B cell (primary cell): ENCODE data around the gene BEND7. TPM values are rescaled to one million over a fixed set of nuclear protein-coding genes. Genes with fewer than 3 reads are reported as not detected.

Source experiments
- ATAC-seq: fragments of 200-7000 bp; cut with Tn5 transposase; one replicate; pipeline ENCODE4 v1.10.0; 2021; ENCODE audit warnings: low read depth, mild to moderate bottlenecking, moderate number of reproducible peaks, moderate library complexity
- CTCF ChIA-PET: fragments of 350-600 bp; sonication (Branson Sonifier 250); formaldehyde crosslinking; loops from one replicate; lab custom pipeline; 2021; ENCODE audit warnings: antibody characterized with exemption, inconsistent platforms; lab: Charles Lee
- POLR2A ChIA-PET: fragments of 350-600 bp; sonication (Branson Sonifier 250); formaldehyde crosslinking; loops from one replicate; lab custom pipeline; 2021; ENCODE audit warnings: antibody characterized with exemption; lab: Charles Lee
- DNase-seq: peaks from one replicate; pipeline ENCODE4 v3.0.0; 2013
- H2AFZ ChIP-seq: 2 replicates; pipeline ENCODE4 v1.6.1; 2012; ENCODE audit warnings: mild to moderate bottlenecking, low read depth, low read length; ENCODE audit not compliant: insufficient read depth, poor library complexity, severe bottlenecking
- H3K27ac ChIP-seq, 2 donors: 1 replicate in 1 of 2; 2 replicates in 1 of 2; pipeline ENCODE4 v1.5.1; 2012 to 2013; ENCODE audit warnings: low read length in 2 of 2, mild to moderate bottlenecking in 2 of 2, moderate library complexity in 1 of 2
- H3K27me3 ChIP-seq, 4 experiments: fragments of 200-600 bp in 1 of 4; sonication (generic) in 1 of 4; replicated peaks in 1 of 4; 1 replicate in 2 of 4; 2 replicates in 2 of 4; pipeline versions ENCODE4 v1.6.1 to v1.7.0; 2013 to 2016; ENCODE audit warnings: low read length in 3 of 4, mild to moderate bottlenecking in 2 of 4, mixed read lengths in 1 of 4, moderate library complexity in 1 of 4; ENCODE audit not compliant: insufficient read depth in 4 of 4, control insufficient read depth in 3 of 4; ENCODE audit errors: control extremely low read depth in 1 of 4
- H3K36me3 ChIP-seq, 2 experiments: replicated peaks in 1 of 2; 1 replicate in 1 of 2; 2 replicates in 1 of 2; pipeline versions ENCODE4 v1.6.1 to v1.7.1; 2013; ENCODE audit warnings: low read length in 1 of 2; ENCODE audit not compliant: insufficient read depth in 2 of 2, control insufficient read depth in 1 of 2; ENCODE audit errors: control extremely low read depth in 1 of 2, extremely low read depth in 1 of 2
- H3K4me1 ChIP-seq, 2 donors: fragments of 200-600 bp in 1 of 2; sonication (generic) in 1 of 2; 1 replicate in 1 of 2; 2 replicates in 1 of 2; pipeline versions ENCODE4 v1.5.1 to v1.6.1; 2013 to 2017; ENCODE audit warnings: low read length in 2 of 2; ENCODE audit not compliant: control insufficient read depth in 2 of 2, insufficient read depth in 2 of 2
- H3K4me2 ChIP-seq: replicated peaks from 2 replicates; pipeline ENCODE3; 2012; ENCODE audit warnings: mild to moderate bottlenecking, low read depth, low read length; ENCODE audit not compliant: poor library complexity, severe bottlenecking
- H3K4me3 ChIP-seq, 5 experiments: fragments of 200-600 bp in 1 of 5; sonication (generic) in 1 of 5; 1 replicate in 3 of 5; 2 replicates in 2 of 5; pipeline versions ENCODE4 v1.5.1 to v1.7.0; 2011 to 2016; ENCODE audit warnings: low read length in 4 of 5, mild to moderate bottlenecking in 4 of 5, low read depth in 2 of 5, control low read depth in 1 of 5, moderate library complexity in 1 of 5; ENCODE audit not compliant: insufficient read depth in 1 of 5; ENCODE audit errors: control extremely low read depth in 1 of 5, extremely low read depth in 1 of 5
- H3K79me2 ChIP-seq: fragments of 200-600 bp; sonication (generic); one replicate; pipeline ENCODE4 v1.6.0; 2016; ENCODE audit warnings: low read length; ENCODE audit not compliant: control insufficient read depth, insufficient read depth
- H3K9ac ChIP-seq: fragments of 200-600 bp; sonication (generic); 2 replicates; pipeline ENCODE4 v1.6.1; 2017; ENCODE audit warnings: mild to moderate bottlenecking, low read length, moderate library complexity
- H3K9me3 ChIP-seq, 3 donors: one replicate each; pipeline versions ENCODE4 v1.6.1 to v1.7.1; 2013; ENCODE audit warnings: low read length in 2 of 3; ENCODE audit not compliant: control insufficient read depth in 2 of 3, insufficient read depth in 1 of 3; ENCODE audit errors: control extremely low read depth in 1 of 3
- H4K20me1 ChIP-seq: 2 replicates; pipeline ENCODE4 v1.6.0; 2012; ENCODE audit warnings: mild to moderate bottlenecking, low read length; ENCODE audit not compliant: insufficient read depth, control insufficient read depth, poor library complexity, severe bottlenecking
- H3K27ac Mint-ChIP-seq: one replicate; pipeline ENCODE4 v1.8.0; 2021; ENCODE audit warnings: mixed read lengths
- H3K27me3 Mint-ChIP-seq: one replicate; pipeline ENCODE4 v1.8.0; 2021; ENCODE audit warnings: mixed read lengths
- H3K4me1 Mint-ChIP-seq: one replicate; pipeline ENCODE4 v1.8.0; 2021; ENCODE audit warnings: mixed read lengths
- H3K4me3 Mint-ChIP-seq: one replicate; pipeline ENCODE4 v1.8.0; 2021; ENCODE audit warnings: mixed read lengths
- H3K9me3 Mint-ChIP-seq: one replicate; pipeline ENCODE4 v1.8.0; 2022; ENCODE audit warnings: mixed read lengths; ENCODE audit not compliant: insufficient read depth
- CTCF ChIP-seq: fragments of 200-600 bp; IDR thresholded peaks from one replicate; pipeline ENCODE4 v1.8.0; 2022; ENCODE audit warnings: antibody characterized with exemption, mild to moderate bottlenecking
- EZH2 ChIP-seq: IDR thresholded peaks from 2 replicates; pipeline ENCODE4 v1.6.1; 2012; ENCODE audit warnings: borderline replicate concordance, low read depth, mild to moderate bottlenecking, moderate library complexity, low read length; ENCODE audit not compliant: insufficient read depth, poor library complexity, severe bottlenecking
- WGBS: methylation state at CpG from one replicate; pipeline ENCODE4 v1.1.5; 2013; ENCODE audit warnings: missing lambda C conversion rate; ENCODE audit not compliant: insufficient coverage; 5-methylcytosine and 5-hydroxymethylcytosine counted together
- intact Hi-C: fragments of 100-400 bp; cut with micrococcal nuclease; formaldehyde crosslinking; loops from one replicate; pipeline ENCODE4 v1.10.0; 2022
- polyA plus RNA-seq: library from polyadenylated mRNA; depleted of rRNA; stranded (reverse); fragments of >200 nt; gene quantifications from 2 replicates; pipeline ENCODE4 v1.2.3, GENCODE V29; 2012
- total RNA-seq, 2 donors: library from RNA; stranded (reverse); fragments of 120-200 nt in 1 of 2; gene quantifications; 1 replicate in 1 of 2; 2 replicates in 1 of 2; pipeline versions ENCODE4 v1.2.3 to v1.2.4, GENCODE V29; 2013 to 2022

Gene BEND7
- total and polyA plus RNA-seq, 2 donors (not counting 1 experiment from before 2014, with no cell fraction given) = 0.10 TPM; not detected in 1

DNA sequence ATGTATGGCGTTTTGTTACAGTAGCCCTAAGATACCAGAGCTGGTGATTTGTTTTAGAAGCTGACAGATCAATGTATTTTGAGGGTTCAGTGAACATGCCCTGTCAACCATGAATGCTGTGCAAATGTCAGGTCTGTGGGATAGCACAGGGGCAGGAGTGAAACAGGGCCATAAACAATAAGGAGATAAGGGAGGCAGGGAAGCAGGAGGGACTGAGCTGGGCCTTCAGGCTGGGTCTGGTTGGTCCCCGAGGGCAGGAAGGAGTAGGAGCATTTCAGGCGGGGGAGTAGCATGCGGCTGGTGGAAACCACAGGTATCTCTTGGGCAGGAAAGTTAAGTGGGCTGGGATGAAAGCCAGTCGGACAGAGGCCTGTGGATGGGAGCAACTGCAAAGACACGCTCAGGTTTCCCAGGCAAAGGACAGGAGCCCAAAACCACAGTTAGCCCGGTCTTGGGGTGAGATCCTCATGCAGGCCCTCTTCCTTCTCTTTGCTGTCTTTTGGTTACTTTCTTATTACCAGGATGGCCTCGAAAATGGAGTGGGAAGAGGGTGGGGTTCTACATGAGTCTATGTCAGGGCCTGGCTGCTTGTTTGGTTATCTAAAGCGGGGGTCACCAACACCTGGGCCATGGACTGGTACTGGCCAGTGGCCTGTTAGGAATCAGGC, 111.2 kb downstream of the BEND7 start:
- POLR2A ChIA-PET = no interaction called here
- H3K9me3 Mint-ChIP-seq = peaks cover 4% of the 10 kb centered on the region

More for the DNA sequence above, 111.2 kb downstream of the BEND7 start:
- peak overlapping the region; percentile 12 for H3K4me2 ChIP-seq
- peaks cover 1 to 17% (median 9%) of the 10 kb centered on the region in 3 donors for H3K9me3 ChIP-seq
- no peaks in the 10 kb centered on the region for H3K27me3 ChIP-seq
- H3K79me2 ChIP-seq = no peaks in the 10 kb centered on the region
- H3K27ac Mint-ChIP-seq = no peak overlapping the region
- H4K20me1 ChIP-seq = no peaks in the 10 kb centered on the region
- no peak overlapping the region for H3K4me3 ChIP-seq
- no peak overlapping the region for H3K9ac ChIP-seq
- DNase-seq (no peak), ATAC-seq (no peak)
- intact Hi-C loops = no loop called here
- no peak for TF ChIP-seq CTCF
- no peak for TF ChIP-seq EZH2
- no peak overlapping the region for H3K4me3 Mint-ChIP-seq
- no peak overlapping the region for H2AFZ ChIP-seq
- CTCF ChIA-PET = no interaction called here
- 91% methylated on average over 7 of the region's 9 CpGs for WGBS
- peaks cover 8 to 16% of the 10 kb centered on the region in 2 donors for H3K4me1 ChIP-seq
- H3K27ac ChIP-seq = no peak overlapping the region
- H3K36me3 ChIP-seq = no peaks in the 10 kb centered on the region
- H3K4me1 Mint-ChIP-seq = peaks cover 21% of the 10 kb centered on the region
- peaks cover 5% of the 10 kb centered on the region for H3K27me3 Mint-ChIP-seq
